GM21515 (cell line): ENCODE data around the gene SNX8.

ENCODE experiments used
- ATAC-seq: cut with Tn5 transposase; IDR thresholded peaks from one replicate; pipeline ENCODE4 v1.9.1; 2021; ENCODE audit not compliant: unreplicated experiment

The SNX8 gene

GRCh38 chr7:2247141-2247995, 66.9 kb downstream of the SNX8 start:
- ATAC-seq = no peak

- no peak for ATAC-seq
Measured at GRCh38 chr7:2245883-2246675, 68.2 kb downstream of the SNX8 start.

DNA sequence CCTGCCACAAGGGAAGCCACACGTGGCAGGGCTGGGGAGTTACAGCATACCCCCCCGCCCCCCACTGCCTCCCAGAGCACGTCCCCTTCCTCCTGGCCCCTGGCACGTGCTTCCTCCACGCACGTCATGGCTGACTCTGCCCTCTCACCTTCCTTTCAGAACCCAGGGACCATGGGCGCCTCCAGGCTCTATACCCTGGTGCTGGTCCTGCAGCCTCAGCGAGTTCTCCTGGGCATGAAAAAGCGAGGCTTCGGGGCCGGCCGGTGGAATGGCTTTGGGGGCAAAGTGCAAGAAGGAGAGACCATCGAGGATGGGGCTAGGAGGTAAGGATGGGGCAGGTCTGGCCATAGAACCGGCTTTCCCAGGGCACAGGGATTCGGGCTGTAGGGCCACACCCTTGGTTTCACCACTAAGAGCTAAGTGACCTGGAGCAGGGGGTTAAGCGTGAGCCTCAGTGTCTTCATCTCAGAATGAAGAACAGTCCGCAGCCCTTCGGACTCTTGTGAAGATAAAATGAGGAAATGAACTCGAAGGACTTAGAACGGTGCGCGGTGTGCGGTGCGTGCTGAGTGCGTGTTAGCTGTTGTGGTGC, 69.7 kb downstream of the SNX8 start:
- ATAC-seq = no peak

DNA sequence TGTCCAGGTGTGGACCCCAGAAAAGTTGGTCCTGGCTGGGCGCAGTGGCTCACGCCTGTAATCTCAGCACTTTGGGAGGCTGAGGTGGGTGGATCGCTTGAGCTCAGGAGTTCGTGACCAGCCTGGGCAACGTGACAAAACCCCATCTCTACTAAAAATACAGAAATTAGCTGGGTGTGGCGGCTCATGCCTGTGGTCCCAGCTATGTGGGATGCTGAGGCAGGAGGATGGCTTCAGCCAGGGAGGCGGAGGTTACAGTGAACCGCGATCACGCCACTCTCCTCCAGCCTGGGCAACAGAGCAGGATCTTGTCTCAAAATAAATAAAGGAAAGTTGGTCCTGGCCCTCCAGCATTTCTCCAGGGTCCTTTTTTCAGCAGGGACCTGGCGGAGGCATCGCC, 70.8 kb downstream of the SNX8 start:
- ATAC-seq = no peak

- peak; percentile 29 for ATAC-seq
Measured at GRCh38 chr7:2242541-2243429, 71.5 kb downstream of the SNX8 start.

- ATAC-seq = peak; percentile 55
Measured at GRCh38 chr7:2241580-2242540, 72.4 kb downstream of the SNX8 start, which contains the start of the genes MRM2 and NUDT1. TSS of gene MRM2 (minus strand) at chr7:2242205. CDS start at chr7:2242169, 36 bp downstream. TSS of gene NUDT1 (plus strand) at chr7:2242226. CDS start at chr7:2244575, 2,349 bp downstream.

DNA sequence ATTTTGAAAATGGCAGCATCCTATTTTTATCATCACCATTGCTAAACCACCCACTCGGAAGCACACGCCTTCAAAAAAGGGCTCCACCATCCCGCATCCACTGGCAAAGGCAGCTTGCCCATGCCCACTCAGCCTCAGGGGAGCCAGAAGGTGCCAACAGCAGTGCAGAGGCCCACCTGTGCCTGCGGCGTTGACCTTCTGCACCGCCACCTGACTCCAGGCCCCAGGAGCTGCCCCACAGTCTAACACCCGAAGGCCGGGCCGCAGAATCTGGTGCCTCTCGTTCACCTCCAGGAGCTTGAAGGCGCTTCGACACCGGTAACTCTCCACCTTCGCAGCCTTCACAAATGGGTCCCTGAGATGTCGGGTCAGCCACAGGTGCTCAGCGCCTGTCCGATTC, 75.0 kb downstream of the SNX8 start:
- no peak for ATAC-seq

- ATAC-seq = peak; percentile 64
Measured at GRCh38 chr7:2237109-2237602, 77.1 kb downstream of the SNX8 start.

GRCh38 chr7:2233926-2234325, 80.3 kb downstream of the SNX8 start:
- ATAC-seq = no peak

GRCh38 chr7:2232766-2233520, 81.3 kb downstream of the SNX8 start, which contains the start of gene MAD1L1:
TSS of gene MAD1L1 (minus strand) at chr7:2232945. CDS start at chr7:2230133, 2,812 bp downstream.
- ATAC-seq = peak; percentile 66

- peak; percentile 25 for ATAC-seq
Measured at GRCh38 chr7:2231992-2232765, 82.1 kb downstream of the SNX8 start.

DNA sequence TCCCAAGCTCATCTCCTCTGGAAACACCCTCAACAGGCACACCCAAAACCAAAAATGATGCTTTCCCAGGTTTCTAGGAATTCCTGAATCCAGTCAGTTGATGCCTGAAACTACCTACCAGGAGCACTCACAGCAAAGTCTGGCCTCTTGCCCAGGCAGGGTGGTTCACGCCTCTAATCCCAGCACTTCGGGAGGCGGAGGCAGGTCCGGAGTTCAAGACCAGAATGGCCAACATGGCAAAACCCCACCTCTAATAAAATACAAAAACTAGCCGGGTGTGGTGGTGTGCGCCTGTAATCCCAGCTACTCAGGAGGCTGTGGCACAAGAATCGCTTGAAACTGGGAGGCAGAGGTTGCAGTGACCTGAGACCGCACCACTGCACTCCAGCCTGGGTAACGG, 83.4 kb downstream of the SNX8 start:
- ATAC-seq = no peak

DNA sequence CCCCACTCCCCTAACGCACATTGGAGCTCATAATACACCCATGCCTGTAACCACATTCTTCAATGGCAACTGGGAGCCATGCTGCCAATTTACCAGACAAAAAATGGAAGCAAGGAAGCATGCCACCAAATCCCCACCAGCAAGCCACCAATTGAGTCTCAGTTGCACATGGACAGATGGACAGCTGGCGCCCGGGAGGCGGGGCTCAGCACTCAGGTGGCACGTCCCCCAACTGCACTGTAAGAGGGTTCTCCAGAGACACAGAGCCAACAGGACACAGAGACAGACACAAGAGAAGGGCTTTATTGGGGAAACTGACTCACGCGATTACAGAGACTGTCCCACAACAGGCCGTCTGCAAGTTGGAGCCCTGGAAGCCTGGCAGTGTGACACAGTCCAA, 84.0 kb downstream of the SNX8 start:
- no peak for ATAC-seq

- ATAC-seq = no peak
Measured at GRCh38 chr7:2229467-2229866, 84.8 kb downstream of the SNX8 start.

DNA sequence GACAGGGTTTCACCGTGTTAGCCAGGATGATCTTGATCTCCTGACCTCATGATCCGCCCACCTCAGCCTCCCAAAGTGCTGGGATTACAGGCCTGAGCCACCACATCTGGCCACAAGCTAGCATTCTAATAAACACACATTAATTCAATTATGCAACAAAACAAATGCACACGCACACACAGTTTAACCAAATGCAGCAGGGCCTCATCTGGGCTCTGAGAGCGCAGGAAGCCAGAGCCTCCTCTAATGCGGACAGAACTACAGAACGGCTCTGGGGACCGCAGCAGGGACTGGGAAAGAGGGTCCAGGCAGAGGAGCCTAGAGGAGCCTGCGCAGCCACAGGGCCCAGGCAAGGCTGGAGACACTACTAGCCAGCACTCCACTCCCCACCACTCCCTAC, 85.3 kb downstream of the SNX8 start:
- ATAC-seq = no peak

DNA sequence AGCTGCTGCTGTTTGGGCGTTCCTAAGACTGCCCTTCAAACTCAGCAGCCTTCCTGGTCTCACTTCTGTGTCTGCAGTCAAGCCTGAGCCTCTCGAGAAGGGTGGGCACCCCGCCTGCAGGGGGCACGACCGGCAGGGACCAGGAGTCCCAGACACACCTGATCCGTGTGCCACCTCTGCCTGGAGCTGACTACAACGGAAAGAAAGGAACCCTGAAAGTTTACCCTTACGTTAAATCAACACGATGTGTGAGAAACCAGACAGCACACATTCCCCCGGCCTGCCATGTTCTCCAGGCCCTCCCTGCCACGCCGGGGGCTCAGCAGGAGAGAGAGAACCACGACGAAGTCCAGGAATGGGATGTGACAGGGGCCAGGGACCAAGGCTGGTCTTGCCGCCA, 86.5 kb downstream of the SNX8 start:
- no peak for ATAC-seq

GRCh38 chr7:2225830-2226229, 88.4 kb downstream of the SNX8 start:
- ATAC-seq = no peak

DNA sequence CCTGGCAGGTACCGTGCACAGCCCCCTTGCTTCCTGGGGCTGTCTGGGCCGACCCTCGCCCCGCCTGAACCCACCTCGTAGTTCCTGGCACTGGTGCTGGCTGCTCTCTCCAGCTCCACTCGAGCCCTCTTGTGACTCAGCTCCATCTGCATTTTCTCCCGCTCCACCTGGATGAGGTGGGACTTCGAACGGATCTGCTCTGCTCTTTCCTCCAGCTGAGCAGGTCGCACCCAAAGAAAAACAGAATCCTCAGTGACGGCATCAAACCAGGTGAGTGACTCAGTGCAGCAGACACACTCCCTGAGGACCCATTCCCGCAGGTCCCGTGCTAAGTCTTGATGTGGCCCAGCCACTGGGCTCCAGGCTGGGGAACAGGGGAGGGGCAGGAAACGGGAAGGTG, 88.9 kb downstream of the SNX8 start:
- ATAC-seq = no peak
